Measurements from ENCODE around the gene CYB5RL. TPM values are rescaled to one million over a fixed set of nuclear protein-coding genes. Genes with fewer than 3 reads are reported as not detected.
"Not testable (repeated sequence)": the region's sequence is repeated elsewhere in the genome, so short reads cannot be mapped to it uniquely, and the experiment has no call there.

CYB5RL gene
- total RNA-seq, 1 experiment from 2014 or later = 9.2 TPM

DNA sequence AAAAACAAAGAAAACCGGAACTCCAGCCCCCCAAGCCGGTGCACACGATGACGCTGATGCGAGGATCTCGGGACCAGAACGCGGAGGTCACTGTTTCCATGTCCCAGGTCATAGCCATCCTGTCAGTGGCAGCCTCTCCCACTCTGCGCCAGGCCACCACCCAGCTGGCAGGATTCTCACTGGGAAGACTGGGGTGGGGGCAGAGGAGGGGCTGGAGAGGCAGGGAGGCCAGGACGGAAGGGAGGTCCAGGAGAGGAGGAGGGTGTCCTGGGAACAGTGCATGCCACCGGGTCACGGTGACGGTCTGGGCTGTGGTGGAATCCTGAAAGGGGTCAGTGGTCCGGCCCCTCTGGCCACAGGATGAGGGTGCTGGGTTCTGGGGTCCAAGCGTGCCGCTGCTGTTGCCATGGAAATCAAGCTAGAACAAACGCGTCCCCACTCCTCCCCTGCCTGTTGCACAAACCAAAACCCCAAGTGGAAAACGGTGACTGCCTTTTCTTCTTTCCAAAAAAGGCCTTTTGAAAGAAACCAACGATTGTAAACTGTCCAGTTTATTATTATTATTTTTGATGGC lies 26.2 kb upstream of the CYB5RL start:
- no peak for DNase-seq (ENCODE audit: low spot score)

GRCh38 chr1:54225378-54225777 lies 25.5 kb upstream of the CYB5RL start:
- DNase-seq (ENCODE audit: low spot score) = no peak

- DNase-seq (ENCODE audit: low spot score) = no peak
Measured at GRCh38 chr1:54224233-54224632, 24.4 kb upstream of the CYB5RL start.

GRCh38 chr1:54223441-54224202 lies 23.8 kb upstream of the CYB5RL start:
- DNase-seq (ENCODE audit: low spot score) = no peak

- DNase-seq (ENCODE audit: low spot score) = no peak
Measured at GRCh38 chr1:54222711-54223110, 22.9 kb upstream of the CYB5RL start.

DNA sequence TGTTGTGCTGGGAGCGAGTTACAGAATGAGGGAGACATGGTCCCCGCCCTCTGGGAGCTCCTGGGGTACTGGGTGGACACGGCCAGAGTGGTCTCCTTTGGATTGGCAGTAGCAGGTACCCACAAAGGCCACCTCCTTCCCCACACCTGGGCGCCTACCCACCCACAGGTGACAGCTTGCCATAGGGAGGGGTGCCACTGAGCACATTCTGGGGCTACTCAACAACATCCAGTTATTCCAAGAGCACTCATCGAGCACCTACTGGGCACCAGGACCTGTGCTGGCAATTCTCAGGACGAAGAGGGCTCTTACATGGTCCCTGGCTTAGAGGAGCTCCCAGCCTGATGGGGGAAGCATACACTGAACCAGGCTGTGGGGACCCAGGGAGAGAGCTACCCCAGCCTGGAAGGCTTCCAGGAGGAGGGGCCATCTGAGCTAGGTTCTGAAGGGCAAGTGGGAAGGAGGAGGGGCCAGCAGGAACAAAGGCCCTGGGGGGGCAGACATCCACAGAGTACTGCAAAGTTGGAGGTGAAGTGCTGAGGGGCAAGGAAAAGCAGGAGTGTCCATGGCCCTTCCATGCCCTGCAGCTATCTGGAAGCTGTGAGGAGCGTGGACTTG lies 22.1 kb upstream of the CYB5RL start:
- no peak for DNase-seq (ENCODE audit: low spot score)

- DNase-seq (ENCODE audit: low spot score) = no peak
Measured at GRCh38 chr1:54221113-54221834, 21.4 kb upstream of the CYB5RL start.

DNA sequence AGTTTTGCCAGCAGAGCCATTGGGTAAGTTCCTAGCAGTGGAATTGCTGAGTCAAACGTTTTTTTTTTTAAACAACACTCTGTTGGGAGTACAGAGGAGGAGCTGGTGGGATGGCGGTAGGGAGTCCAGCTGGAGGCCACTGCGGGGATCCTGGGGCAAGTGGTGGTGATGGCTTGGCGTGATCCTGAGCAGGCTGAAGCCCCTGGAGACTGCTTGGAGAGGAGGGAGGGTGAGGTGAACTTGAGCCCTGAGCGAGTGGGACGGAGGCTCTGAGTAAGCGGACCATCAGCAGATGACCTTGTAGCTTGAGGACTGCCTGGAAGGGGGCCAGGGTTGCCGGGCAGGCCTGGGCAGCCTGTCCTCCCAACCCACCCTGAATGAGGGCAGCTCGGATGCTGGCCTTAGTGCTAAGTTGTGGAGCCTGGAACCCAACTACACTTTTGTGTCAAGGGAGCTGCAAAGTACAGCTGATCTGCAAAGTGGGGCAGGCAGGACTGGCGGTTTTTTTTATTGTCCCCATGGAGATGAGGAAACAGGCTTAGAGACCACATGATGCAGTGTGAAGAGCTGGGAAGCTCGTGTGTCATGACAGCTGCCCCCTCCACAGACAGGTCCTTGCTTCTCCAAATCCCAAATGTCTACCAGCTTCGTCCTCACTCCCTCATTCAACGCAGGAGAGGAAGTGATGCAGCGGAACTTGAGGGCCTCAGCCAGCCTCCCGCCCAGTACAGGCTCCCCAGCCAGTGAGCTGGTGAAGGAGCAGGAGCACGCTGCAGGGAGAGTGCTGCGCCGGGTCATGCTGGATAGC lies 20.4 kb upstream of the CYB5RL start:
- no peak for DNase-seq (ENCODE audit: low spot score)

DNA sequence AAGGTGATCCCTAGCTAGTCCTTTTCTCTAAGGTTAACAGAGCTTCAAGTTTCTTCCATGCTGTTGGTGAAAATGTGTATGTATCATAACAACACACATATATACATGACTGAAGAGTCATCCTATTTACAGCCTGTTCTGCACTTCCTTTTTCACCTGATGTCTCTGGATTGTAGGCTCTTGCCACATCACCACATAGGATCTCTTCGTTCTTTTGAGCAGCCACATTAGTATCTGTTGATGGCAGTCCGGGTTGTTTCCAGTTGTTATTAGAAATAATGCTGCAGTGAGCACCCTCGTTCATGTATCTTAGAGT lies 19.8 kb upstream of the CYB5RL start:
- no peak for DNase-seq (ENCODE audit: low spot score)

- DNase-seq (ENCODE audit: low spot score) = no peak
Measured at GRCh38 chr1:54218883-54219687, 19.3 kb upstream of the CYB5RL start.

DNA sequence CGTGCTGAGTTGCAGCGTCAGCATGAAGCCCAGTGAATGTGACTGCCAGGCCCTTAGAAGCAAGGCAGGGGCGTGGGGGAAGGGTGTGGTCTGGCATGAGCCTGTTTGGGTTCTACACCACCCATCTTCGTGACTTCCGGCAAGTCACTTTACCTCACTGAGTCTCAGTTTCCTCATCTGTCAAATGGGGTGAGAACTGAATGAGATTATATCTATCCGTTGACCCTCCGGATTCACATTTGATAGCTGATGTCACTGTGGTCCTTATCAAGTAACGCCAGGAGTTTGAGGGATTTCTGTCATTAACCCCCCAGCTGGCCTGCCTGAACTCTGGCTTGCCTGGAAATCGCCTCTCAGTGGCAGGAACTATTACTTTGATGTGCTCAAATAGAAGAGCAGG lies 15.7 kb upstream of the CYB5RL start:
- DNase-seq (ENCODE audit: low spot score) = no peak

GRCh38 chr1:54212872-54213271 lies 13.0 kb upstream of the CYB5RL start:
- no peak for DNase-seq (ENCODE audit: low spot score)

GRCh38 chr1:54207896-54208295 lies 8.1 kb upstream of the CYB5RL start:
- not testable (repeated sequence) for DNase-seq (ENCODE audit: low spot score)

DNA sequence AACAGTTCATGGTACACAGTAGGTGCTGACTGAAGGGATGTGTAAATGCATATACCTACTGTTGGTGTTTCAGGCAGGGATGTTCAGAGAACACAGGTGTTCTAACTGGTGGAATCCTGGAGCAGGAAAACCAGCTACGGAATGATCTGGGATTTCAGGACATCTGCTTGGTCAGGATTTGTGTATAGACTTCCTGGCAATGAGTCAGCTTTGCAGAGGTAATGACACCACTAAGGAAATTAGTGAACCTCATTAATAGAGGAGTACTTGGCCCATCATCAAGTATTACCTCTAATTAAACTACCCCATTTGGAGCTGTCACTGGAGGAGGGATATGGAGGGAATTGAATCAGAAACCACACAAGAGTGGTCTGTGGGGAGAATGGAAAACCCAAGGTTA lies 7.5 kb upstream of the CYB5RL start:
- DNase-seq (ENCODE audit: low spot score) = no peak

DNA sequence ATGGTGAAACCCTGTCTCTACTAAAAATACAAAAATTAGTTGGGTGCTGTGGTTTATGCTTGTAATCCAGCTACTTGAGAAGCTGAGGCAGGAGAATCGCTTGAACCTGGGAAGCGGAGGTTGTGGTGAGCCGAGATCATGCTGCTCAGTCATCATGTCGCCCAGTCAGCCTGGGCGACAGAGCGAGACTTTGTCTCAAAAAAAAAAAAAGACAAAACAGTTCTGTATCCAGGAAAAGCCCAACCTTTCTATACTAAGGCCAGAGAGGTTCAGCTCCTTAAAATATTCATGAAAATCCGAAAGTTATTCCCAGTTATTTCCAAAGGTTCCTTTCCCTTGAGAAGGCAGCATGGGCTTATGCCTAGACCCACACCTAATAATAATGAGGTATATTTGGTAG lies 4.4 kb upstream of the CYB5RL start:
- no peak for DNase-seq (ENCODE audit: low spot score)

DNA sequence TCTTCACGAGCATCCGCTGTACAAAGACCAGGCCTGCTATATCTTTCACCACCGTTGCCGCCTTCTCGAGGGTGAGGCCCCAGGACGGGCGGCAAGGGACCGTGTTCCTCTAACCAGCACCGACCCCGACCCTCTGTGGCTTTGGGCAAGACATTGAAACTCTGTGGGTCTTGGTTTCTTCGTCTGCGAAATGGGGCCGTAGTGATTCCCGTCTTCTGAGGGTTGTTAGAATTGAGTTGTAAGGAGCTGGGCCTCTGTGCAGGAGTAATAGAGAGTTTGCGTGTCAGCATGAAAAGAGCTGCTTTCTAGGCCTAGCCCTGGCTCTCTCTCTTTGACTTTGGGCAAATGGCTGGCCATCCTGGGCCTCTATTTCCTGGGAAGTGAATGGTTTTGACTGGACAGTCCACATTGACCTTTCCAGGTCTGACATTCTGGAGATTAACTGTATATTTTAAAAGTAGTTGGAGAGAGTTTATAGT lies 728 bp upstream of the CYB5RL start:
- DNase-seq (ENCODE audit: low spot score) = no peak

- no peak for DNase-seq (ENCODE audit: low spot score)
Measured at GRCh38 chr1:54199151-54199764, 572 bp downstream of the CYB5RL start.

DNA sequence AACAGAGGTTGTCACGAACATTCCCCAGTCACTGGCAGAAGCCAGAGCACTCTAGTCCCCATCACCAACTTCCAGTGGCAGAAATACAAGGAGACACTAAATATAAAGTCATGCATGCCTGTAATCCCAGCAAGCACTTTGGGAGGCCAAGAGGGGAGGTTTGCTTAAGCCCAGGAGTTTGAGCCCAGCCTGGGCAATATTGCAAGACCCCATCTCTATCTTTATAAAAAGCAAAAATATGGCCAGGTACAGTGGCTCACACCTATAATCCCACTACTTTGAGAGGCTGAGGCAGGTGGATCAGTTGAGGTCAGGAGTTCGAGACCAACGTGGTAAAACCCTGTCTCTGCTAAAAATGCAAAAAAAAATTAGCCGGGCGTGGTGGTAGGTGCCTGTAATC lies 6.4 kb downstream of the CYB5RL start:
- DNase-seq (ENCODE audit: low spot score) = no peak

GRCh38 chr1:54191525-54191924 lies 8.3 kb downstream of the CYB5RL start:
- DNase-seq (ENCODE audit: low spot score) = no peak

- no peak for DNase-seq (ENCODE audit: low spot score)
Measured at GRCh38 chr1:54190526-54190925, 9.3 kb downstream of the CYB5RL start.

DNA sequence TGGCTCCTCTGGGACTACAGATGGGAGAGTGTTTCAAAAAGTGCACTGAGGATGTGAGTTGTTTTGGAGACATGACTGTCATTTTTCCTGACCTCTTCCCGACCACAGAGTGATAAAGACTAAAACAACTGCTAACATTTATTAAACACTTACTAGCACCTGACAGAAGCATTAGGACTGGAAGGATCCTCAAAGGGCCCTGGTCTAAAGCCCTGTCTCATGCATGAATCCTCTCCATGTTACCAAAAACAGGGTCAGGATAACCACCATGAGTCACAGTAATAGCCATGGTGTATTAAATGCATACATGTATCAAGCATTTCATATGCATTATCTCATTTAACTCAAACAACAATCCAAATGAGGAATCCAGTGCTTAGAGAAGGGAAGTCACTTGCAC lies 11.5 kb downstream of the CYB5RL start:
- no peak for DNase-seq (ENCODE audit: low spot score)
